HepG2 (cell line): ENCODE data around the gene EEF1A1. TPM values are rescaled to one million over a fixed set of nuclear protein-coding genes. Genes with fewer than 3 reads are reported as not detected.

Experiments used
- ARID5B ChIP-seq: IDR thresholded peaks from 2 replicates; pipeline ENCODE4 v1.4.0; 2020; ENCODE audit warnings: mild to moderate bottlenecking, missing genetic modification reagents
- CENPX ChIP-seq: sonication (generic); formaldehyde crosslinking; IDR thresholded peaks from 2 replicates; pipeline ENCODE4 v1.9.0; 2021; ENCODE audit warnings: mild to moderate bottlenecking, missing genetic modification reagents, moderate library complexity
- IKZF1 ChIP-seq: fragments of 450-650 bp; IDR thresholded peaks from 2 replicates; pipeline ENCODE4 v1.7.1; 2016
- PTBP1 ChIP-seq: fragments of 200-400 bp; formaldehyde crosslinking; IDR thresholded peaks from 2 replicates; pipeline ENCODE4 v1.6.1; 2018; ENCODE audit warnings: low read length, low read depth; ENCODE audit not compliant: poor library complexity, severe bottlenecking
- RBAK ChIP-seq: sonication (generic); formaldehyde crosslinking; IDR thresholded peaks from 2 replicates; pipeline ENCODE4 v1.5.1; 2020; ENCODE audit warnings: mild to moderate bottlenecking, missing genetic modification reagents
- RBM22 ChIP-seq: fragments of 200-400 bp; formaldehyde crosslinking; optimal IDR thresholded peaks from 2 replicates; pipeline ENCODE3; 2017; ENCODE audit warnings: mild to moderate bottlenecking, low read length, moderate library complexity
- SIN3B ChIP-seq: fragments of 150-350 bp; IDR thresholded peaks from 2 replicates; pipeline ENCODE4 v1.6.1; 2014; ENCODE audit warnings: low read length
- SMARCE1 ChIP-seq: fragments of 450-650 bp; IDR thresholded peaks from 2 replicates; pipeline ENCODE4 v1.6.1; 2017; ENCODE audit warnings: borderline replicate concordance
- TFAP4 ChIP-seq: sonication (generic); IDR thresholded peaks from 2 replicates; pipeline ENCODE4 v1.6.1; 2016; ENCODE audit warnings: low read depth, borderline replicate concordance
- TFDP1 ChIP-seq: IDR thresholded peaks from 2 replicates; pipeline ENCODE4 v1.6.1; 2016; ENCODE audit warnings: missing compliant biosample characterization, missing genetic modification reagents, borderline replicate concordance
- ZBTB21 ChIP-seq: sonication (generic); formaldehyde crosslinking; IDR thresholded peaks from 2 replicates; pipeline ENCODE4 v1.4.0; 2020; ENCODE audit warnings: missing genetic modification reagents
- ZEB1 ChIP-seq: IDR thresholded peaks from 2 replicates; pipeline ENCODE4 v1.6.1; 2012; ENCODE audit warnings: mild to moderate bottlenecking, low read depth, inconsistent platforms; ENCODE audit not compliant: insufficient replicate concordance
- ZGPAT ChIP-seq: IDR thresholded peaks from 2 replicates; pipeline ENCODE4 v1.6.1; 2016; ENCODE audit warnings: mild to moderate bottlenecking
- ZNF124 ChIP-seq: sonication (generic); formaldehyde crosslinking; IDR thresholded peaks from 2 replicates; pipeline ENCODE4 v1.4.0; 2020; ENCODE audit warnings: missing genetic modification reagents
- ZNF33B ChIP-seq: sonication (generic); formaldehyde crosslinking; IDR thresholded peaks from 2 replicates; pipeline ENCODE4 v1.5.1; 2020; ENCODE audit warnings: mild to moderate bottlenecking, missing genetic modification reagents
- ZNF354B ChIP-seq: sonication (generic); formaldehyde crosslinking; IDR thresholded peaks from 2 replicates; pipeline ENCODE4 v1.8.0; 2022; ENCODE audit warnings: mild to moderate bottlenecking, missing genetic modification reagents
- ZNF746 ChIP-seq: sonication (generic); formaldehyde crosslinking; IDR thresholded peaks from 2 replicates; pipeline ENCODE4 v1.8.0; 2022; ENCODE audit warnings: mild to moderate bottlenecking, missing genetic modification reagents
- ZXDC ChIP-seq: sonication (generic); formaldehyde crosslinking; IDR thresholded peaks from 2 replicates; pipeline ENCODE4 v1.5.0; 2020; ENCODE audit warnings: mild to moderate bottlenecking, missing genetic modification reagents
- polyA plus RNA-seq, 8 experiments: library from polyadenylated mRNA; depleted of rRNA in 3 of 8; stranded (reverse) in 7 of 8; unstranded in 1 of 8; fragments of >200 nt; fragmentation: Illumina TruSeq in 4 of 8; extraction: Trizol in 4 of 8; gene quantifications; 2 replicates each; pipeline versions ENCODE4 v1.2.1 to v1.2.3, GENCODE V29; 2011 to 2016; ENCODE audit warnings: low read depth in 4 of 8, missing spikeins in 1 of 8, mixed read lengths in 1 of 8; ENCODE audit not compliant: insufficient read depth in 1 of 8
- total RNA-seq, 5 experiments: library from RNA; depleted of rRNA; stranded (reverse); fragments of >200 nt; fragmentation: Illumina TruSeq; extraction: Trizol; gene quantifications; 2 replicates each; pipeline ENCODE4 v1.2.3, GENCODE V29; 2016; ENCODE audit warnings: low read depth in 1 of 5

The EEF1A1 gene
- total and polyA plus RNA-seq, 2 of the 13 experiments (the other 11 are each of a cell fraction or from before 2014, with no cell fraction given), result 13,726 to 17,172 TPM

- TF ChIP-seq PTBP1 (peak; percentile 74), ZGPAT (CRISPR knock-in tag) (peak; percentile 58), RBM22 (peak; percentile 97), ZNF746 (peak; percentile 54; the same call in 1 of the 2 replicates), ZEB1 (no peak), RBAK (no peak), SIN3B (peak; percentile 61; the same call in 1 of the 2 replicates), CENPX (CRISPR knock-in tag) (no peak), SMARCE1 (no peak), TFDP1 (CRISPR knock-in tag) (peak; percentile 57; the same call in 1 of the 2 replicates), IKZF1 (no peak), ZNF33B (no peak; the same call in 1 of the 2 replicates), ZXDC (CRISPR knock-in tag) (peak; percentile 71; the same call in 1 of the 2 replicates), TFAP4 (no peak; the same call in 1 of the 2 replicates), ZBTB21 (CRISPR knock-in tag) (no peak), ZNF354B (CRISPR knock-in tag) (0 out of 2 replicates have a peak, but pooled peaks have one; percentile 94), ARID5B (peak; percentile 59), ZNF124 (CRISPR knock-in tag) (no peak; the same call in 1 of the 2 replicates)
Observed at GRCh38 chr6:73520688-73521350, at the start of gene EEF1A1 (continued).
